Colonic mucosa (tissue), 4 donors: ENCODE results near the gene CD58. TPM values are rescaled to one million over a fixed set of nuclear protein-coding genes. Genes with fewer than 3 reads are reported as not detected.
"Not testable (repeated sequence)": the region's sequence is repeated elsewhere in the genome, so short reads cannot be mapped to it uniquely, and the experiment has no call there.

Experiments used
- DNase-seq: peaks from one replicate; pipeline ENCODE4 v3.0.0-alpha.2; 2020
- H3K27ac ChIP-seq: fragments of 200-600 bp; one replicate; pipeline ENCODE4 v1.8.0; 2021
- H3K27me3 ChIP-seq: fragments of 200-600 bp; one replicate; pipeline ENCODE4 v1.8.0; 2021
- H3K36me3 ChIP-seq: fragments of 200-600 bp; one replicate; pipeline ENCODE4 v1.8.0; 2021
- H3K4me1 ChIP-seq: fragments of 200-600 bp; one replicate; pipeline ENCODE4 v1.8.0; 2021; ENCODE audit warnings: mild to moderate bottlenecking
- H3K4me3 ChIP-seq: fragments of 200-600 bp; one replicate; pipeline ENCODE4 v1.8.0; 2021
- H3K9ac ChIP-seq, 2 donors: one replicate each; pipeline ENCODE4 v1.7.0; 2013; ENCODE audit warnings: control low read depth in 2 of 2, low read depth in 2 of 2, low read length in 2 of 2
- H3K9me3 ChIP-seq: fragments of 200-600 bp; one replicate; pipeline ENCODE4 v1.8.0; 2021
- CTCF ChIP-seq: fragments of 200-600 bp; IDR thresholded peaks from one replicate; pipeline ENCODE4 v1.8.0; 2022; ENCODE audit warnings: antibody characterized with exemption, mild to moderate bottlenecking
- intact Hi-C: fragments of 100-400 bp; cut with DNase I; formaldehyde crosslinking; loops from one replicate; pipeline ENCODE4 v1.14.1; 2022
- total RNA-seq, 2 donors: library from RNA; stranded (reverse); fragmentation: NEBNext Ultra II Directional in 1 of 2; extraction: Animal tissue kit (Norgen Biotek cat#: 25700) in 1 of 2; gene quantifications; one replicate each; pipeline ENCODE4 v1.2.1, GENCODE V29; 2021
- donor health status: healthy.
- donor health status: DM: no; HTN: no; CAD: no.
- donor health status: DM: no; HTN: no; CAD: no.

CD58 gene
- total RNA-seq, 2 donors from 2014 or later, result 16.1 to 25.9 TPM

GRCh38 chr1:116568662-116569380 is 2.0 kb downstream of the CD58 start:
- Histone ChIP-seq H3K27ac (no peak overlapping the region), H3K9ac (peak overlapping the region in 1 of 2 donors; percentile 3), H3K36me3 (no peaks in the 10 kb centered on the region), H3K4me1 (peaks cover 4% of the 10 kb centered on the region), H3K4me3 (no peak overlapping the region), H3K27me3 (no peaks in the 10 kb centered on the region), H3K9me3 (no peaks in the 10 kb centered on the region)
- TF ChIP-seq CTCF, result no peak
- DNase-seq, result no peak
- intact Hi-C loops, result no loop called here

GRCh38 chr1:116567790-116568661 is 2.8 kb downstream of the CD58 start:
- no peak overlapping the region for H3K27ac ChIP-seq
- peaks cover 4% of the 10 kb centered on the region for H3K4me1 ChIP-seq
- TF ChIP-seq CTCF, result no peak
- no peak for DNase-seq
- no peaks in the 10 kb centered on the region for H3K9me3 ChIP-seq
- no peak overlapping the region for H3K4me3 ChIP-seq
- no peak overlapping the region for H3K9ac ChIP-seq
- H3K36me3 ChIP-seq, result no peaks in the 10 kb centered on the region
- no peaks in the 10 kb centered on the region for H3K27me3 ChIP-seq
- intact Hi-C loops, result no loop called here

- no peak for DNase-seq
- H3K27me3 ChIP-seq, result no peaks in the 10 kb centered on the region
- no peak for TF ChIP-seq CTCF
- H3K9me3 ChIP-seq, result no peaks in the 10 kb centered on the region
- no peak overlapping the region for H3K4me3 ChIP-seq
- peaks cover 4% of the 10 kb centered on the region for H3K4me1 ChIP-seq
- H3K36me3 ChIP-seq, result no peaks in the 10 kb centered on the region
- intact Hi-C loops, result no loop called here
- no peak overlapping the region for H3K27ac ChIP-seq
- no peak overlapping the region for H3K9ac ChIP-seq
These were observed 5.6 kb downstream of the CD58 start for GRCh38 chr1:116565222-116565621.

GRCh38 chr1:116564426-116564825 is 6.4 kb downstream of the CD58 start:
- H3K27ac ChIP-seq, result no peak overlapping the region
- no peaks in the 10 kb centered on the region for H3K9me3 ChIP-seq
- no peaks in the 10 kb centered on the region for H3K27me3 ChIP-seq
- DNase-seq, result no peak
- H3K4me3 ChIP-seq, result no peak overlapping the region
- peaks cover 4% of the 10 kb centered on the region for H3K4me1 ChIP-seq
- H3K9ac ChIP-seq, result no peak overlapping the region
- no peaks in the 10 kb centered on the region for H3K36me3 ChIP-seq
- intact Hi-C loops, result no loop called here
- no peak for TF ChIP-seq CTCF

- H3K36me3 ChIP-seq, H3K9ac ChIP-seq, H3K4me1 ChIP-seq, DNase-seq, H3K27ac ChIP-seq, intact Hi-C loops, H3K4me3 ChIP-seq, H3K27me3 ChIP-seq, H3K9me3 ChIP-seq: not testable (repeated sequence)
These were observed 8.4 kb downstream of the CD58 start for GRCh38 chr1:116562465-116562864.

GRCh38 chr1:116561563-116561962 is 9.3 kb downstream of the CD58 start:
- TF ChIP-seq CTCF, result no peak
- Histone ChIP-seq H3K9ac (peak overlapping the region in 1 of 2 donors; percentile 12), H3K9me3 (no peaks in the 10 kb centered on the region), H3K4me1 (peaks cover 4% of the 10 kb centered on the region), H3K27ac (no peak overlapping the region), H3K4me3 (no peak overlapping the region), H3K27me3 (no peaks in the 10 kb centered on the region), H3K36me3 (no peaks in the 10 kb centered on the region)
- DNase-seq, result no peak
- intact Hi-C loops, result no loop called here
